ENCODE data around the gene MYG1. TPM values are rescaled to one million over a fixed set of nuclear protein-coding genes. Genes with fewer than 3 reads are reported as not detected.

MYG1 gene
- total and polyA plus RNA-seq, 2 of the 4 experiments (the other 2 are of a cell fraction), result 49.8 to 63.7 TPM

- 9% methylated on average over 1 of the region's 3 CpGs; no CpG with 5 or more reads in 1 of the 2 experiments for WGBS, 2 experiments (ENCODE audit: extremely low coverage in 2 of 2, insufficient read length in 1 of 2)
- POLR2A ChIA-PET (ENCODE audit: unreplicated experiment), result no interaction called here
- no peak overlapping the region for H3K4me2 ChIP-seq (ENCODE audit: low read depth, low read length)
- no peak overlapping the region for H3K9ac ChIP-seq (ENCODE audit: low read depth, low read length)
- H2BK20ac ChIP-seq (ENCODE audit: low read depth, low read length), result no peak overlapping the region
- H4K91ac ChIP-seq (ENCODE audit: insufficient read depth, low read depth, low read length), result no peak overlapping the region
- no peak overlapping the region for H3K18ac ChIP-seq (ENCODE audit: low read depth, low read length)
- no peak overlapping the region for H2BK15ac ChIP-seq (ENCODE audit: low read depth, low read length)
- intact Hi-C loops (cut with micrococcal nuclease), result no loop called here
- ATAC-seq (ENCODE audit: low read depth) (no peak), DNase-seq (no peak)
- H2AFZ ChIP-seq (replicated peaks; ENCODE audit: low read length, poor library complexity), result no peak overlapping the region
- H3K9me3 ChIP-seq (ENCODE audit: control insufficient read depth, insufficient read depth, low read length), result no peaks in the 10 kb centered on the region
- no TSS peak for BruUV-seq (replicated peaks)
- no peak overlapping the region for H3K4ac ChIP-seq (ENCODE audit: low read depth, low read length)
- H2BK120ac ChIP-seq (ENCODE audit: low read depth, low read length), result no peak overlapping the region
- H3K79me1 ChIP-seq (ENCODE audit: low read depth in 1 of 2, low read length in 2 of 2), result no peaks in the 10 kb centered on the region
- H3K23ac ChIP-seq (ENCODE audit: low read depth, low read length), result no peak overlapping the region
- TF ChIP-seq CEBPB (IDR thresholded peaks at IDR 0.05; ENCODE audit: low read depth, low read length), result no peak
- no peak for TF ChIP-seq MAZ (IDR thresholded peaks at IDR 0.05; ENCODE audit: borderline replicate concordance, low read depth, low read length)
- TF ChIP-seq RAD21 (IDR thresholded peaks at IDR 0.05; ENCODE audit: low read length), result no peak
- no peak for TF ChIP-seq SMC3 (IDR thresholded peaks at IDR 0.05; ENCODE audit: low read depth, low read length)
- no peak for TF ChIP-seq CTCF (conservative IDR thresholded peaks at IDR 0.05; ENCODE audit: low read depth, low read length)
- TF ChIP-seq MAFK (IDR thresholded peaks at IDR 0.05; ENCODE audit: low read depth, low read length), result no peak
- no peak for TF ChIP-seq BHLHE40 (IDR thresholded peaks at IDR 0.05; ENCODE audit: low read depth, low read length)
- no peak for TF ChIP-seq CHD1 (IDR thresholded peaks at IDR 0.05; ENCODE audit: low read depth, low read length)
- TF ChIP-seq RCOR1 (IDR thresholded peaks at IDR 0.05; ENCODE audit: insufficient replicate concordance, low read length), result no peak
- no peak for TF ChIP-seq NFE2L2 (IDR thresholded peaks at IDR 0.05; ENCODE audit: low read depth, low read length)
- no peak for TF ChIP-seq FOS (IDR thresholded peaks at IDR 0.05; ENCODE audit: low read depth, low read length)
- H4K5ac ChIP-seq (ENCODE audit: low read depth, low read length), result no peak overlapping the region
- H4K20me1 ChIP-seq (ENCODE audit: insufficient read depth, low read length), result no peaks in the 10 kb centered on the region
- peaks cover 23% of the 10 kb centered on the region for H3K27me3 ChIP-seq (ENCODE audit: control insufficient read depth, insufficient read depth, low read length)
- no peak overlapping the region for H3K14ac ChIP-seq (replicated peaks; ENCODE audit: low read depth, low read length)
- H2AK9ac ChIP-seq (replicated peaks; ENCODE audit: low read depth, low read length, poor library complexity), result no peak overlapping the region
- H3K4me3 ChIP-seq (ENCODE audit: insufficient read depth, low read depth, low read length), result no peak overlapping the region
- dilution Hi-C loops (cut with HindIII; ENCODE audit: low sequenced_read_pairs, unreplicated experiment), result no loop called here
- H3K9me1 ChIP-seq (ENCODE audit: insufficient read depth, low read length), result peaks cover 9% of the 10 kb centered on the region; the same call in 1 of the 2 replicates
- CTCF ChIA-PET, result interaction anchor here (0.8 to 1.2 kb wide), 2 partner anchors 22 to 78 kb away, joined by 3 to 4 read pairs; partner anchors contain the start of gene AAAS
- peaks cover 7% of the 10 kb centered on the region; the same call in 1 of the 2 replicates for H3K4me1 ChIP-seq (ENCODE audit: control insufficient read depth, insufficient read depth, low read length)
- H4K8ac ChIP-seq (ENCODE audit: low read depth in 2 of 2, low read length in 2 of 2), result no peak overlapping the region
- no peak overlapping the region for H2AK5ac ChIP-seq (ENCODE audit: low read depth, low read length)
- no peak overlapping the region for H3K56ac ChIP-seq (ENCODE audit: extremely low read depth, insufficient read depth, low read length)
- H3K36me3 ChIP-seq (ENCODE audit: control insufficient read depth, insufficient read depth, low read length), result no peaks in the 10 kb centered on the region
- in situ Hi-C loops (cut with MboI; ENCODE audit: low sequenced_read_pairs), result no loop called here
- H2BK5ac ChIP-seq (ENCODE audit: low read depth, low read length, poor library complexity, severe bottlenecking), result no peak overlapping the region
- H3K27ac ChIP-seq (ENCODE audit: insufficient read depth, low read length), result no peak overlapping the region
Measured at GRCh38 chr12:53343449-53343848, 44.0 kb downstream of the MYG1 start.

Data from IMR-90 (cell line).